T-helper 1 cell (primary cell): ENCODE results near the gene SEPTIN12.
A peak's percentile ranks its signal among the peaks of the same experiment; 100 is the strongest.

Source experiments
- DNase-seq, 5 donors: peaks; one replicate each; pipeline ENCODE4 v3.0.0-alpha.2; 2012 to 2020

Gene SEPTIN12

GRCh38 chr16:4783951-4784336, 4.2 kb downstream of the SEPTIN12 start:
- no peak for DNase-seq

- DNase-seq, result no peak
Observed at GRCh38 chr16:4783251-4783950, 4.7 kb downstream of the SEPTIN12 start.

- no peak for DNase-seq
Observed at GRCh38 chr16:4780235-4780634, 7.9 kb downstream of the SEPTIN12 start.

- no peak for DNase-seq
Observed at GRCh38 chr16:4778050-4778392, 10.1 kb downstream of the SEPTIN12 start.

GRCh38 chr16:4777339-4778049, 10.7 kb downstream of the SEPTIN12 start:
- no peak for DNase-seq

- DNase-seq, result no peak
Observed at GRCh38 chr16:4776141-4776705, 11.9 kb downstream of the SEPTIN12 start.

- no peak for DNase-seq
Observed at GRCh38 chr16:4775005-4775404, 13.1 kb downstream of the SEPTIN12 start.

- no peak for DNase-seq
Observed at GRCh38 chr16:4772351-4772750, 15.8 kb downstream of the SEPTIN12 start.

GRCh38 chr16:4771646-4772045, 16.5 kb downstream of the SEPTIN12 start:
- no peak for DNase-seq

- no peak for DNase-seq
Observed at GRCh38 chr16:4769306-4769638, 18.9 kb downstream of the SEPTIN12 start.

GRCh38 chr16:4768549-4769305, 19.4 kb downstream of the SEPTIN12 start:
- DNase-seq, result peak; percentile 65 to 88 (median 73)

GRCh38 chr16:4767872-4768548, 20.1 kb downstream of the SEPTIN12 start:
- no peak for DNase-seq

- peak; percentile 82 to 94 (median 90) for DNase-seq
Observed at GRCh38 chr16:4766875-4767628, 21.1 kb downstream of the SEPTIN12 start, which contains the start of gene ZNF500. TSS of gene ZNF500 (minus strand) at chr16:4767162. CDS start at chr16:4765978, 1,184 bp downstream.

GRCh38 chr16:4765511-4766474, 22.4 kb downstream of the SEPTIN12 start:
- DNase-seq, result no peak

- no peak for DNase-seq
Observed at GRCh38 chr16:4763791-4764190, 24.4 kb downstream of the SEPTIN12 start.

- DNase-seq, result no peak
Observed at GRCh38 chr16:4762205-4762604, 25.9 kb downstream of the SEPTIN12 start.

- DNase-seq, result no peak
Observed at GRCh38 chr16:4760221-4760910, 27.8 kb downstream of the SEPTIN12 start.

GRCh38 chr16:4755687-4756086, 32.5 kb downstream of the SEPTIN12 start:
- DNase-seq, result no peak

GRCh38 chr16:4754865-4755264, 33.3 kb downstream of the SEPTIN12 start:
- DNase-seq, result no peak

GRCh38 chr16:4753227-4753626, 34.9 kb downstream of the SEPTIN12 start:
- DNase-seq, result no peak
